ENCODE data around the gene VPS18. TPM values are rescaled to one million over a fixed set of nuclear protein-coding genes. Genes with fewer than 3 reads are reported as not detected.

VPS18 gene
- polyA plus RNA-seq, 4 donors, result 15.3 to 19.7 (median 16.8) TPM

- no peak for DNase-seq (ENCODE audit: low read depth in 4 of 4, low spot score in 3 of 4)
These were observed 58.2 kb downstream of the VPS18 start for GRCh38 chr15:40952301-40952900.

- DNase-seq (ENCODE audit: low read depth in 4 of 4, low spot score in 3 of 4), result peak in 3 of 4 donors; percentile 80 to 87 (median 86)
These were observed 58.9 kb downstream of the VPS18 start, which contains the start of gene CHAC1 for GRCh38 chr15:40952901-40953712. CHAC1 (plus strand) TSS chr15:40953471; CDS start chr15:40953584, 113 bp downstream.

Other genes starting within 250 kb of the VPS18 start
- 10 to 100 TPM; 10.8 to 14.0 (median 12.7) TPM for gene RAD51, start 199.3 kb upstream of the VPS18 start, polyA plus RNA-seq (ENCODE audit: insufficient read length in 4 of 4)
- gene RMDN3, start 139.2 kb upstream of the VPS18 start, polyA plus RNA-seq (ENCODE audit: insufficient read length in 4 of 4), result 10 to 100 TPM; 38.9 to 43.9 (median 39.2) TPM
- gene GCHFR, start 130.4 kb upstream of the VPS18 start, polyA plus RNA-seq (ENCODE audit: insufficient read length in 4 of 4), result 10 to 100 TPM; 33.4 to 59.2 (median 36.9) TPM
- gene C15orf62, start 124.5 kb upstream of the VPS18 start, polyA plus RNA-seq (ENCODE audit: insufficient read length in 4 of 4), result 1 to 10 TPM; 2.0 to 2.8 (median 2.2) TPM
- 10 to 100 TPM; 25.4 to 28.4 (median 28.0) TPM for gene ZFYVE19, start 87.4 kb upstream of the VPS18 start, polyA plus RNA-seq (ENCODE audit: insufficient read length in 4 of 4)
- 10 to 100 TPM; 34.2 to 40.4 (median 35.9) TPM for gene DNAJC17, start 87.0 kb upstream of the VPS18 start, polyA plus RNA-seq (ENCODE audit: insufficient read length in 4 of 4)
- under 1 TPM; 0.46 to 0.61 (median 0.52) TPM for gene PPP1R14D, start 65.7 kb upstream of the VPS18 start, polyA plus RNA-seq (ENCODE audit: insufficient read length in 4 of 4)
- gene SPINT1, start 50.4 kb upstream of the VPS18 start, polyA plus RNA-seq (ENCODE audit: insufficient read length in 4 of 4), result 10 to 100 TPM; 61.5 to 79.5 (median 71.2) TPM
- 1 to 10 TPM; 1.8 to 2.6 (median 2.1) TPM for gene RHOV, start 20.2 kb upstream of the VPS18 start, polyA plus RNA-seq (ENCODE audit: insufficient read length in 4 of 4)
- gene DLL4, start 34.9 kb downstream of the VPS18 start, polyA plus RNA-seq (ENCODE audit: insufficient read length in 4 of 4), result 1 to 10 TPM; 6.9 to 10.0 (median 9.2) TPM
- gene CHAC1, start 59.0 kb downstream of the VPS18 start, polyA plus RNA-seq (ENCODE audit: insufficient read length in 4 of 4), result 1 to 10 TPM; 3.2 to 4.4 (median 3.9) TPM
- 10 to 100 TPM; 20.1 to 22.9 (median 21.5) TPM for gene INO80, start 221.8 kb downstream of the VPS18 start, polyA plus RNA-seq (ENCODE audit: insufficient read length in 4 of 4)

All from right renal pelvis (tissue), 4 donors.